HFF-Myc (cell line): ENCODE results near the gene ACOT11.

Source experiments
- DNase-seq: peaks from one replicate; pipeline ENCODE4 v3.0.0-alpha.2; 2011; ENCODE audit warnings: low read depth; ENCODE audit errors: extremely low read depth
- H3K4me3 ChIP-seq: replicated peaks from 2 replicates; pipeline ENCODE4 v1.5.1; 2011; ENCODE audit warnings: low read depth, mild to moderate bottlenecking, control low read depth, low read length
- CTCF ChIP-seq: IDR thresholded peaks from 2 replicates; pipeline ENCODE4 v1.5.1; 2012; ENCODE audit warnings: mild to moderate bottlenecking, low read depth, low read length, control low read depth; ENCODE audit errors: missing control alignments

ACOT11 gene

DNA sequence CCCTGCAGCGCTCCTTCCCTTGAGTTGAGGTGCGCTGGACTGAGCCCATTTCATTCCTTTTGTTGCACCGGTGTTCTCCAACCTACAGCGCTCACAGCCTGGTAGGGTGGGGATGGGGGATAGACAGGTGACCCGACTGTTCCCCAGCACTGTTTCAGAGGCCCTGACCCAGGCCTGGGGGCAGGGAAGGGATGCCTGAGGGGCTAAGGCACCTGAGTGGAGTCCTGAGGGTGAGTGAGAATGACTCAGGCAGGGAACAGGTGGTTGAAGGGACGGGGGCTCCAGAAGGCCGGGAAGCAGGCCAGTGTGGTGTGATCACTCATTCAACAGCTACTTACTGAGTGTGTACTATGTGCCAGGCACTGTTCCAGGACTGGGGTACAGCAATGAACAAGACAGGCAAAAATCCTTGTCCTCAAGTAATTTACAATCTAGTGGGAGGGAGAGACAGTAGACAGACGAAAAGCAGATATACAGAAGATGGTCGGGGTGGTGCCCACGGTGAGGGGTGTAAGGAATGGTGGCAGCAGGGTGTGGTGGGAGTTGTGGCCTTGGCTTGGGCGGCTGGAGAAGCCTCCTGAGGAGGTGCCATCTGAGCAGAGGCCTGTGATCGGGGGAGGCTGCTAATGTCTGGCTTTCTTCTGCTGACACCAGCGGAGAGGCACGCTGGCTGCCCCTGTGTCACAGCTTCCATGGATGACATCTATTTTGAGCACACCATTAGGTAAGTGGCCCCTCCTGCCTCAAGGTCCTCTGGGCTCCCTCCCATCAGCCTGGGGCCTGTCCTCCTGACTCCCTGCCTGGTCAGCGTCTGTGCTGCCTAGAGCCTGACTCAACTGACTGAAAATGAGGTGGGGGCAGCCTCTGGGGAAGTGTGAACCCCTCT lies 37.4 kb downstream of the ACOT11 start:
- DNase-seq: no peak
- TF ChIP-seq CTCF: no peak
- H3K4me3 ChIP-seq: no peak overlapping the region

GRCh38 chr1:54588377-54588776 lies 40.3 kb downstream of the ACOT11 start:
- no peak overlapping the region for H3K4me3 ChIP-seq
- TF ChIP-seq CTCF: no peak
- DNase-seq: no peak

DNA sequence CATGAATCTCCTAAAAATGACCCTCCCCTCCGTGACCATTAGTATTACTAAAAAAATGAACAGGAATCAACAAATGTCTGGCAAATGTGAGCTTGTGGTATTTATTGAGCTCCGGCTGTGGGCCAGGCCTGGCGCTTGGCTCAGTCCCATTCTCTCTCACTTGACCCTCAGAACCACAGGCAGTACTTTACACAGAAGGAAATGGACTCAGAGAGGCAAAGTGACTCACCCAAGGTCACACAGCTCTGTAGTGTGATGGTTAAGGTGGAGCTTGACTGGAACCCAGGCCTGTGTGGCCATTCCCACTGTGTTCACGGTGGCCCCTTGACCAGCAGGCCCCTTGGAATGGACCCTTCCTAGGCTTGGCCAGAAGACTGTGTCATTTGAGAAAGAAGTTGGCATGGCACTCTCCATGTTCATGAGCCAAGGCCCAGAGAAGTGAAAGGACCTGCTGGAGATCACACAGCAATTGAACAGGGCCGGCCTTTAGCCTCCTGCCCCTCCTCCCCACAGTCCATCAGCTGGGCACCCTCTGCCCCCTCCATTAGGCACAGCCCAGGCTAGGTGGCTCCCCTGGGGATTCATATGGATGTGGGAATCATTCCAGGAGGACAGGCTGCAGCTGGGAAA lies 43.2 kb downstream of the ACOT11 start:
- no peak for DNase-seq
- H3K4me3 ChIP-seq: no peak overlapping the region
- no peak for TF ChIP-seq CTCF

DNA sequence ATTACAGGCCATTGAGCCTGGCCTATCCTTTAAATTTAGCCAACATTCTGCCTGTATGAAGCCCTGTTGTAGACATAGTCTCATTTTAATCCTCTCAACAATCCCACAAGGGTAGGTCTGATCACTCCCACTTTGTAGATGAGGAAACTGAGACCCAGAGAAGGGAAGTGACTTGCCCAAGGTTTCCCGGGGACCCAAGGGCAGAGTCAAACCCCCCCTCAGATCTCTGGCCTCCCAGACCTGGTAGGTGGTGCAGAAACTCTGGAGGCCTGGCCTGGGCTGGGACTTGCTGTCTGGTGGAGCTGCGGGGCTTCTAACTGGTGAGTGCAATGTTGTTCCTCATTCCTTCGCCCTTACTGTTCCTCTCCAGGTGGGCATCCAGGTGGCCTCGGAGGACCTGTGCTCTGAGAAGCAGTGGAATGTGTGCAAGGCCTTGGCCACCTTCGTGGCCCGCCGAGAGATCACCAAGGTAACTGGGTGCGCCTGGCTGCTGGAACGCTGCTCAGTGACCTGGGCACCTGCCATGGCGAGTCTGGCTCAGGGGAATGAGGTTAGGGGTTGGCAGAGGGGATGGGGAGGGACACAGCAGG lies 45.6 kb downstream of the ACOT11 start:
- TF ChIP-seq CTCF: no peak
- no peak overlapping the region for H3K4me3 ChIP-seq
- DNase-seq: no peak

GRCh38 chr1:54594463-54594862 lies 46.4 kb downstream of the ACOT11 start:
- no peak for TF ChIP-seq CTCF
- no peak overlapping the region for H3K4me3 ChIP-seq
- DNase-seq: no peak

GRCh38 chr1:54595956-54596498 lies 48.0 kb downstream of the ACOT11 start:
- H3K4me3 ChIP-seq: no peak overlapping the region
- DNase-seq: no peak
- TF ChIP-seq CTCF: no peak
